T-helper 9 cell (primary cell): Measurements from ENCODE around the gene ATP8B3.

Experiments used
- DNase-seq: peaks from one replicate; pipeline ENCODE4 v3.0.0-alpha.2; 2020

The ATP8B3 gene

GRCh38 chr19:1755467-1756171 is 56.5 kb downstream of the ATP8B3 start:
- DNase-seq: no peak

- no peak for DNase-seq
Observed at GRCh38 chr19:1754636-1755466, 57.2 kb downstream of the ATP8B3 start.

GRCh38 chr19:1754018-1754635 is 57.9 kb downstream of the ATP8B3 start:
- no peak for DNase-seq

- no peak for DNase-seq
Observed at GRCh38 chr19:1752757-1753728, 59.0 kb downstream of the ATP8B3 start, which contains the start of gene ONECUT3. Gene ONECUT3 (plus strand): TSS chr19:1753506. CDS start chr19:1753663, 157 bp downstream.

- DNase-seq: no peak
Observed at GRCh38 chr19:1752009-1752756, 59.9 kb downstream of the ATP8B3 start.

- no peak for DNase-seq
Observed at GRCh38 chr19:1751367-1752008, 60.6 kb downstream of the ATP8B3 start.

- DNase-seq: no peak
Observed at GRCh38 chr19:1750343-1751021, 61.6 kb downstream of the ATP8B3 start.

GRCh38 chr19:1749373-1750342 is 62.4 kb downstream of the ATP8B3 start:
- DNase-seq: no peak

GRCh38 chr19:1748873-1749341 is 63.2 kb downstream of the ATP8B3 start:
- no peak for DNase-seq

- DNase-seq: no peak
Observed at GRCh38 chr19:1748115-1748872, 63.8 kb downstream of the ATP8B3 start.

- no peak for DNase-seq
Observed at GRCh38 chr19:1747285-1748114, 64.6 kb downstream of the ATP8B3 start.

- no peak for DNase-seq
Observed at GRCh38 chr19:1746401-1747284, 65.4 kb downstream of the ATP8B3 start.

GRCh38 chr19:1745589-1746031 is 66.5 kb downstream of the ATP8B3 start:
- no peak for DNase-seq

- DNase-seq: no peak
Observed at GRCh38 chr19:1744822-1745563, 67.1 kb downstream of the ATP8B3 start.

GRCh38 chr19:1744133-1744665 is 67.9 kb downstream of the ATP8B3 start:
- DNase-seq: no peak
